Measurements from ENCODE around the gene TBC1D10A.
A peak's percentile ranks its signal among the peaks of the same experiment; 100 is the strongest.

Gene TBC1D10A

DNA sequence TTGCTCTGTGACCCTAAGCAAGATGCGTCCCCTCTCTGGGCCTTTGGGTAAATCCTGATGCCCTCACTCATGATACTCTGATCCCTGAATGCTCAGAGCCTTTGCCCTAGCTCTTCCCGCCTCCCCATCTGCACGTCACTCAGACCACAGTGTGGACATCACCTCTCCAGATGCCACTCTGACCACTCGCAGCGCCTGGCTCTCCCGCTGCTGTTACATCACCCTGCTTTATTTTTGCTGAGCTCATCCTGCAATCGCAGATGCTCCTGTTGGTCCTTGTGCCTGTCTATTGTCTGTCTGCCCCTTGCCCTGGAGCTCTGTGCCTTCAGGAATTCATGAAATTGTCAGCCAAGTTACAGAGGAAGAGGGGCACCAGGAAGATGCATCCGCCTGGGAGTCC lies 65.6 kb downstream of the TBC1D10A start:
- Histone ChIP-seq H2BK12ac (ENCODE audit: low read length) (no peak overlapping the region), H4K12ac (ENCODE audit: low read depth, low read length) (no peak overlapping the region), H3K4me2 (ENCODE audit: low read length) (no peak overlapping the region), H3K27ac (ENCODE audit: low read depth, low read length) (no peak overlapping the region), H3K79me2 (ENCODE audit: control insufficient read depth, insufficient read depth, low read length, poor library complexity) (no peaks in the 10 kb centered on the region), H3K9ac (ENCODE audit: low read length) (no peak overlapping the region), H3K9me3 (ENCODE audit: insufficient read depth, low read depth, low read length) (no peaks in the 10 kb centered on the region), H2BK120ac (ENCODE audit: insufficient read depth, low read length, poor library complexity) (no peak overlapping the region), H3K14ac (ENCODE audit: low read length) (no peak overlapping the region), H2BK5ac (ENCODE audit: low read depth, low read length, poor library complexity) (no peak overlapping the region), H3K23ac (ENCODE audit: low read length) (no peak overlapping the region), H2AK5ac (ENCODE audit: low read length) (no peak overlapping the region), H3K18ac (ENCODE audit: low read length) (no peak overlapping the region), H2AFZ (ENCODE audit: insufficient read depth, low read length, poor library complexity) (no peak overlapping the region), H4K8ac (ENCODE audit: low read depth, low read length) (no peak overlapping the region), H3K4me3 (ENCODE audit: low read depth, low read length) (no peak overlapping the region), H3K79me1 (ENCODE audit: low read length) (peaks cover 8% of the 10 kb centered on the region), H3K27me3 (ENCODE audit: insufficient read depth, low read length) (no peaks in the 10 kb centered on the region), H3K36me3 (ENCODE audit: control insufficient read depth in 1 of 2, insufficient read depth in 2 of 2, low read length in 2 of 2) (no peaks in the 10 kb centered on the region), H4K91ac (ENCODE audit: low read depth, low read length) (no peak overlapping the region), H3K4ac (ENCODE audit: low read depth, low read length) (no peak overlapping the region), H3K4me1 (ENCODE audit: control insufficient read depth in 1 of 2, insufficient read depth in 2 of 2, low read length in 2 of 2) (peaks cover 8 to 32% of the 10 kb centered on the region in 2 experiments)
- DNase-seq: peak in 1 of 2 donors; percentile 46
- no CpG with 5 or more reads among the region's 8 CpGs for WGBS (ENCODE audit: extremely low coverage, insufficient coverage, insufficient read length)

DNA sequence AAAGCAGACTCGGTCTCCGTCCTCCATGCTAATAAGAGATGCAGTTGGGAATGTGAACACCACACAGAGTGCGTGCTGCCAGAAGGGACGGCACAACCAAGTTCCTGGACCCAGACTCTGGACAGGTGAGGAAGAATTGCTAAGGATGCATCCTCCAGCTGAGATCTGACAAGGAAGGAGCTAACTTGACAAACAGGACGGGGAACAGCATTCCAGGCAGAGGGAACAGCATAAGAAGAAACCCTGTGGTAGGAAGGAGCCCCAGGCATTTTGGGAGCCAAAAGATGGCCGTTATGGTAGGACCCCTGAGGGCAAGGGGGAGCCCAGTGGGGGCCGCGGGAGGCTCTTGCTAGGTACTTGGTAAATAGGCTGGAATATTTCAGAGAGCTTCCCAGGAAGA lies 66.1 kb downstream of the TBC1D10A start:
- H3K18ac ChIP-seq (ENCODE audit: low read length): no peak overlapping the region
- H3K36me3 ChIP-seq (ENCODE audit: control insufficient read depth in 1 of 2, insufficient read depth in 2 of 2, low read length in 2 of 2): no peaks in the 10 kb centered on the region
- H3K14ac ChIP-seq (ENCODE audit: low read length): no peak overlapping the region
- no peak overlapping the region for H4K8ac ChIP-seq (ENCODE audit: low read depth, low read length)
- no CpG with 5 or more reads among the region's 8 CpGs for WGBS (ENCODE audit: extremely low coverage, insufficient coverage, insufficient read length)
- H3K9ac ChIP-seq (ENCODE audit: low read length): no peak overlapping the region
- no peak overlapping the region for H3K4me3 ChIP-seq (ENCODE audit: low read depth, low read length)
- peak; percentile 74 to 87 for DNase-seq
- H4K91ac ChIP-seq (ENCODE audit: low read depth, low read length): no peak overlapping the region
- no peaks in the 10 kb centered on the region for H3K27me3 ChIP-seq (ENCODE audit: insufficient read depth, low read length)
- no peak overlapping the region for H3K23ac ChIP-seq (ENCODE audit: low read length)
- no peak overlapping the region for H4K12ac ChIP-seq (ENCODE audit: low read depth, low read length)
- no peaks in the 10 kb centered on the region for H3K9me3 ChIP-seq (ENCODE audit: insufficient read depth, low read depth, low read length)
- H2BK12ac ChIP-seq (ENCODE audit: low read length): no peak overlapping the region
- H3K4me2 ChIP-seq (ENCODE audit: low read length): no peak overlapping the region
- H3K4ac ChIP-seq (ENCODE audit: low read depth, low read length): no peak overlapping the region
- H2BK5ac ChIP-seq (ENCODE audit: low read depth, low read length, poor library complexity): no peak overlapping the region
- H3K79me2 ChIP-seq (ENCODE audit: control insufficient read depth, insufficient read depth, low read length, poor library complexity): no peaks in the 10 kb centered on the region
- no peak overlapping the region for H3K27ac ChIP-seq (ENCODE audit: low read depth, low read length)
- H2AFZ ChIP-seq (ENCODE audit: insufficient read depth, low read length, poor library complexity): no peak overlapping the region
- H2AK5ac ChIP-seq (ENCODE audit: low read length): no peak overlapping the region
- peaks cover 8 to 32% of the 10 kb centered on the region in 2 experiments for H3K4me1 ChIP-seq (ENCODE audit: control insufficient read depth in 1 of 2, insufficient read depth in 2 of 2, low read length in 2 of 2)
- H3K79me1 ChIP-seq (ENCODE audit: low read length): peaks cover 8% of the 10 kb centered on the region
- no peak overlapping the region for H2BK120ac ChIP-seq (ENCODE audit: insufficient read depth, low read length, poor library complexity)

DNA sequence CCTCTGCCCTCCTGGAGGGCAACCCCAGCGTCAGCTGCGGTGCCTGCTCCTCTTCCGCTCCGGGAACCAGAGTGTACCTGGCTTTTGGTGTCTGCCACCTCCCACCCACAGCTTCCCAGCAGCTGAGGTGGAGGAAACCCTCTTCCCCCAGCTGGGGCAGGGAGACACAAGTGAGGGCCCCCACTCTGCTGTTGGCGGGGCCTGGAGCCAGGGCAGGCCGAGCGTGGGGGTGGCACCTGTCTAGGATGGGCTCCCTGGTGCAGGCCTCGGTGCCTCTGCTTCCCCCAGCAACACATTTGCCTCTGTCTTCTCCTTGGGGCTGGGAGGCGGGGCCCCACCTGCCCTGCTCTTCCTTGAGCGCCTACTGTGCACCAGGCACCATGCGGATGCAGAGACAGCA lies 66.5 kb downstream of the TBC1D10A start:
- Histone ChIP-seq H2BK120ac (ENCODE audit: insufficient read depth, low read length, poor library complexity) (no peak overlapping the region), H4K12ac (ENCODE audit: low read depth, low read length) (no peak overlapping the region), H3K18ac (ENCODE audit: low read length) (no peak overlapping the region), H2BK12ac (ENCODE audit: low read length) (peak overlapping the region; percentile 19), H2AK5ac (ENCODE audit: low read length) (peak overlapping the region; percentile 13), H3K27me3 (ENCODE audit: insufficient read depth, low read length) (no peaks in the 10 kb centered on the region), H3K9ac (ENCODE audit: low read length) (no peak overlapping the region), H3K4me2 (ENCODE audit: low read length) (no peak overlapping the region), H3K4ac (ENCODE audit: low read depth, low read length) (no peak overlapping the region), H3K79me1 (ENCODE audit: low read length) (peaks cover 8% of the 10 kb centered on the region), H4K91ac (ENCODE audit: low read depth, low read length) (peak overlapping the region; percentile 14), H3K36me3 (ENCODE audit: control insufficient read depth in 1 of 2, insufficient read depth in 2 of 2, low read length in 2 of 2) (no peaks in the 10 kb centered on the region), H3K79me2 (ENCODE audit: control insufficient read depth, insufficient read depth, low read length, poor library complexity) (no peaks in the 10 kb centered on the region), H3K4me1 (ENCODE audit: control insufficient read depth in 1 of 2, insufficient read depth in 2 of 2, low read length in 2 of 2) (peaks cover 8 to 32% of the 10 kb centered on the region in 2 experiments), H2AFZ (ENCODE audit: insufficient read depth, low read length, poor library complexity) (no peak overlapping the region), H3K9me3 (ENCODE audit: insufficient read depth, low read depth, low read length) (no peaks in the 10 kb centered on the region), H3K4me3 (ENCODE audit: low read depth, low read length) (no peak overlapping the region), H3K23ac (ENCODE audit: low read length) (no peak overlapping the region), H4K8ac (ENCODE audit: low read depth, low read length) (no peak overlapping the region), H3K14ac (ENCODE audit: low read length) (no peak overlapping the region), H2BK5ac (ENCODE audit: low read depth, low read length, poor library complexity) (no peak overlapping the region), H3K27ac (ENCODE audit: low read depth, low read length) (no peak overlapping the region)
- no peak for DNase-seq
- no CpG with 5 or more reads among the region's 11 CpGs for WGBS (ENCODE audit: extremely low coverage, insufficient coverage, insufficient read length)

DNA sequence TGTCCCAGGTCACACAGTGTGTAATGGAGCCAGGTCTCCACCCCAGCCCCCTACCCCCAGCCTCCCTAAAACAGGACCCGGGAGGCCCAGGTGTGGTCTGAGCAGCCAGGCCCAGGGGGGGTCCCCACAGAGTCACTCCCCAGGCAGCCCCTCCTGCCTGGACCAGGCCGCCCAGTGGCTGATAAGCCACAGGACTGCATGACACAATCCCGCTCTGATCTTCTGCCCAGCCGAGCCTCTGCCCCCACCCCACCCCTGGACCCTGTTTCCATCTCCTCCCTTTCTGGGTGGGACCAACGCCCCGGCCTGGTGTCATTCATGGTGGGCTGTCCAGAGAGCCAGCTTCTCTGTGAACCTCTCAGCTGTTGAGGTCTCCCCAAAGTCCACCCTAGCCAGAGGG lies 72.4 kb downstream of the TBC1D10A start:
- Histone ChIP-seq H3K9me3 (ENCODE audit: insufficient read depth, low read depth, low read length) (peaks cover 5% of the 10 kb centered on the region), H4K8ac (ENCODE audit: low read depth, low read length) (no peak overlapping the region), H3K27ac (ENCODE audit: low read depth, low read length) (no peak overlapping the region), H2BK12ac (ENCODE audit: low read length) (no peak overlapping the region), H3K4me2 (ENCODE audit: low read length) (no peak overlapping the region), H3K23ac (ENCODE audit: low read length) (no peak overlapping the region), H3K14ac (ENCODE audit: low read length) (no peak overlapping the region), H3K79me1 (ENCODE audit: low read length) (peaks cover 3% of the 10 kb centered on the region), H3K36me3 (ENCODE audit: control insufficient read depth in 1 of 2, insufficient read depth in 2 of 2, low read length in 2 of 2) (no peaks in the 10 kb centered on the region), H2BK5ac (ENCODE audit: low read depth, low read length, poor library complexity) (no peak overlapping the region), H2AK5ac (ENCODE audit: low read length) (peak overlapping the region; percentile 36), H3K4me1 (ENCODE audit: control insufficient read depth in 1 of 2, insufficient read depth in 2 of 2, low read length in 2 of 2) (peaks cover 2 to 9% of the 10 kb centered on the region in 2 experiments), H3K27me3 (ENCODE audit: insufficient read depth, low read length) (no peaks in the 10 kb centered on the region), H4K12ac (ENCODE audit: low read depth, low read length) (no peak overlapping the region), H2AFZ (ENCODE audit: insufficient read depth, low read length, poor library complexity) (no peak overlapping the region), H3K18ac (ENCODE audit: low read length) (no peak overlapping the region), H3K4ac (ENCODE audit: low read depth, low read length) (no peak overlapping the region), H4K91ac (ENCODE audit: low read depth, low read length) (peak overlapping the region; percentile 8), H3K79me2 (ENCODE audit: control insufficient read depth, insufficient read depth, low read length, poor library complexity) (no peaks in the 10 kb centered on the region), H2BK120ac (ENCODE audit: insufficient read depth, low read length, poor library complexity) (no peak overlapping the region), H3K9ac (ENCODE audit: low read length) (no peak overlapping the region), H3K4me3 (ENCODE audit: low read depth, low read length) (no peak overlapping the region)
- no CpG with 5 or more reads among the region's 6 CpGs for WGBS (ENCODE audit: extremely low coverage, insufficient coverage, insufficient read length)
- DNase-seq: no peak

Data from trophoblast cell (in vitro differentiated cells and primary cell).